NT2/D1 (cell line): Measurements from ENCODE around the gene LSM14B.
A peak's percentile ranks its signal among the peaks of the same experiment; 100 is the strongest.
"Not testable (repeated sequence)": the region's sequence is repeated elsewhere in the genome, so short reads cannot be mapped to it uniquely, and the experiment has no call there.

Experiments used
- DNase-seq: peaks from one replicate; pipeline ENCODE4 v3.0.0-alpha.2; 2011; ENCODE audit warnings: low read depth, low spot score
- H3K27me3 ChIP-seq: 2 replicates; pipeline ENCODE4 v1.6.0; 2011; ENCODE audit warnings: mild to moderate bottlenecking; ENCODE audit not compliant: insufficient read length, insufficient read depth
- H3K36me3 ChIP-seq: 2 replicates; pipeline ENCODE4 v1.6.1; 2011; ENCODE audit warnings: mild to moderate bottlenecking, low read length, mixed read lengths; ENCODE audit not compliant: insufficient read depth, insufficient read length
- H3K4me1 ChIP-seq: 2 replicates; pipeline ENCODE4 v1.5.1; 2011; ENCODE audit not compliant: insufficient read depth, insufficient read length
- H3K4me3 ChIP-seq: 2 replicates; pipeline ENCODE4 v1.5.1; 2011; ENCODE audit warnings: low read depth; ENCODE audit not compliant: insufficient read length
- H3K9ac ChIP-seq: 2 replicates; pipeline ENCODE4 v1.6.0; 2011; ENCODE audit warnings: low read depth; ENCODE audit not compliant: insufficient read length
- H3K9me3 ChIP-seq: 2 replicates; pipeline ENCODE4 v1.5.1; 2011; ENCODE audit warnings: mild to moderate bottlenecking, low read length; ENCODE audit not compliant: insufficient read depth
- SUZ12 ChIP-seq: IDR thresholded peaks from 2 replicates; pipeline ENCODE4 v1.6.1; 2011; ENCODE audit not compliant: insufficient read length, insufficient read depth; ENCODE audit errors: extremely low read depth
- YY1 ChIP-seq: IDR thresholded peaks from 2 replicates; pipeline ENCODE4 v1.6.1; 2011; ENCODE audit not compliant: insufficient read length, insufficient read depth
- ZNF274 ChIP-seq: IDR thresholded peaks from 2 replicates; pipeline ENCODE4 v1.6.1; 2011; ENCODE audit warnings: mild to moderate bottlenecking, low read depth, low read length

Gene LSM14B

DNA sequence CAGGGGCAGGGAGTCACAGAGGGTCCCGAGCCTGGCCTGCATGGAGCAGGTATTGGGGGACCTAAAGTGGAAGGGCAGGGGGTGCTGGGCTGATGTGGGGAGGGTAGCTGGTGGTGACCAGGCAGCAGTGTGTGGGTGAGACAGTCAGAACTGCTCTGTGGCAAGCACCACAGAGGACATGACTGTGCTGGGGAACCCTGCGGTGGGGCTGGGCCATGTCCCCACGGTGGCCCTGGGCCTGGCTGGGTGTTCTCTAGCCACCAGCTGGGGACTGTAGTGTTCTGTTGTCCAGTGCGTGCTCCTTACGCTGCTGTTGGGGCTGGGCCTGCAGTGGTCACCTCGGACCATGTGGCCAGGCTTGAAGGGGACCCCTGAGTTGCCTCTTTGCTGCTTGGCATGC, 24.9 kb downstream of the LSM14B start:
- H3K9me3 ChIP-seq, result peaks cover 2% of the 10 kb centered on the region; the same call in 1 of the 2 replicates
- H3K27me3 ChIP-seq, result peaks cover 11% of the 10 kb centered on the region
- H3K4me1 ChIP-seq, result peaks cover 17% of the 10 kb centered on the region
- no peak for DNase-seq
- peaks cover 48% of the 10 kb centered on the region for H3K36me3 ChIP-seq
- TF ChIP-seq SUZ12 (no peak), ZNF274 (no peak), YY1 (no peak)
- peak overlapping the region; percentile 17 for H3K9ac ChIP-seq
- no peak overlapping the region for H3K4me3 ChIP-seq

DNA sequence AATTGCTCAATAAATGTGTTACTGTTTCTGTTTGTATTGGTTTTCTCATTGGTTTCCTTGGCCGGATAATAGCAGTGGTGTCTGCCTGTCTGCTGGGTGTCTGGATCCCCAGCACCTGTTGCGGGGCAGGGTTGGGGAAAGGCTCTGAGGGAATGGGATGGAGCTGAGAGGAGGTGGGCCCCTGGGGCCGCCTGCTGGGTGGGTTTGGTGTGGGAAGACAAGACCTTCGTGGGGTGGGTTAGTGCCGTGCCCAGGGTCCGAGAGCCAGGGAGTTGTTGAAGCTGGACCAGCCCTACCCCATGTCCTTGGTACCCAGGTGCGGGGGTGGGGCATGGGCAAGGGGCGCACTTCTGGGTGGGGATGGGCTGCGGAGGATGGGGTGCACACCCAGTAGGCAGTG, 25.3 kb downstream of the LSM14B start:
- DNase-seq, result no peak
- Histone ChIP-seq H3K9me3 (peaks cover 7% of the 10 kb centered on the region; the same call in 1 of the 2 replicates), H3K36me3 (peaks cover 52% of the 10 kb centered on the region), H3K27me3 (peaks cover 11% of the 10 kb centered on the region), H3K4me3 (no peak overlapping the region), H3K9ac (no peak overlapping the region), H3K4me1 (peaks cover 17% of the 10 kb centered on the region)
- TF ChIP-seq YY1, result no peak
- TF ChIP-seq SUZ12, result no peak
- TF ChIP-seq ZNF274, result no peak

DNA sequence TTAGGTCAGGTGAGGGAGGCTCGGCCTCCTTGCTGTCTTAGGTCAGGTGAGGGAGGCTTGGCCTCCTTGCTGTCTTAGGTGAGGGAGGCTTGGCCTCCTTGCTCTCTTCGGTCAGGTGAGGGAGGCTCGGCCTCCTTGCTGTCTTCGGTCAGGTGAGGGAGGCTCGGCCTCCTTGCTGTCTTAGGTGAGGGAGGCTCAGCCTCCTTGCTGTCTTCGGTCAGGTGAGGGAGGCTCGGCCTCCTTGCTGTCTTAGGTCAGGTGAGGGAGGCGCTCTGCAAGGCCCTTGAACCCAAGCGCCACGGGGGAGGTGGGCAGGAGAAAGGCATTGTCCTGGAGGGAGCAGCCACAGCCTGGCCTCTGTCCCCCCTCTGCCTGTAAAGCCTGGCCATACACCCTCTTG, 26.1 kb downstream of the LSM14B start:
- Histone ChIP-seq H3K4me1 (peaks cover 17% of the 10 kb centered on the region), H3K27me3 (peaks cover 11% of the 10 kb centered on the region), H3K9ac (peak overlapping the region; percentile 16), H3K9me3 (peaks cover 15% of the 10 kb centered on the region; the same call in 1 of the 2 replicates), H3K36me3 (peaks cover 60% of the 10 kb centered on the region)
- not testable (repeated sequence) for H3K4me3 ChIP-seq, DNase-seq

DNA sequence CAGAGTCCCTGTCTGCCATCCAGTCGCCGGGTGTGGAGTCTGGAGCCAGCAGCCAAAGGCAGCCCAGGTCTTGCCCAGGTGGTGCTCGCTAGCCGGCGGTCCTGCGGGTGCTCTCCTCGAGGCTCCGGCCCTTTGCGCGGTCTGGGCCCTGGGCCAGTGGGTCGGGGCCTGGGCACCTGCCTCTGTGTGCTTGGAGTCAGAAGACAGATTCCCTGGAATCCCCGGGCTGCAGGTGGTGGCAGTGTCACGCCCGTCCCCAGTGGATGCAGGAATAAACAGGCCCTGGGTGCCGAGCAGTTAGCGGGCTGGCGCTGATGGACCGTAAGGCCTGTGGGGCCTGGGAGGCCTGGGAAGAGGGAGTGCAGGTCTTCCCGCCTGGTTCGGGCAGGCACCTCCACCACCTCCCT, 26.6 kb downstream of the LSM14B start:
- TF ChIP-seq SUZ12 (no peak), ZNF274 (no peak), YY1 (no peak)
- no peak for DNase-seq
- H3K4me1 ChIP-seq, result peaks cover 17% of the 10 kb centered on the region
- H3K9ac ChIP-seq, result peak overlapping the region; percentile 16
- H3K9me3 ChIP-seq, result peaks cover 19% of the 10 kb centered on the region; the same call in 1 of the 2 replicates
- H3K36me3 ChIP-seq, result peaks cover 65% of the 10 kb centered on the region
- no peak overlapping the region for H3K4me3 ChIP-seq
- H3K27me3 ChIP-seq, result peaks cover 11% of the 10 kb centered on the region

DNA sequence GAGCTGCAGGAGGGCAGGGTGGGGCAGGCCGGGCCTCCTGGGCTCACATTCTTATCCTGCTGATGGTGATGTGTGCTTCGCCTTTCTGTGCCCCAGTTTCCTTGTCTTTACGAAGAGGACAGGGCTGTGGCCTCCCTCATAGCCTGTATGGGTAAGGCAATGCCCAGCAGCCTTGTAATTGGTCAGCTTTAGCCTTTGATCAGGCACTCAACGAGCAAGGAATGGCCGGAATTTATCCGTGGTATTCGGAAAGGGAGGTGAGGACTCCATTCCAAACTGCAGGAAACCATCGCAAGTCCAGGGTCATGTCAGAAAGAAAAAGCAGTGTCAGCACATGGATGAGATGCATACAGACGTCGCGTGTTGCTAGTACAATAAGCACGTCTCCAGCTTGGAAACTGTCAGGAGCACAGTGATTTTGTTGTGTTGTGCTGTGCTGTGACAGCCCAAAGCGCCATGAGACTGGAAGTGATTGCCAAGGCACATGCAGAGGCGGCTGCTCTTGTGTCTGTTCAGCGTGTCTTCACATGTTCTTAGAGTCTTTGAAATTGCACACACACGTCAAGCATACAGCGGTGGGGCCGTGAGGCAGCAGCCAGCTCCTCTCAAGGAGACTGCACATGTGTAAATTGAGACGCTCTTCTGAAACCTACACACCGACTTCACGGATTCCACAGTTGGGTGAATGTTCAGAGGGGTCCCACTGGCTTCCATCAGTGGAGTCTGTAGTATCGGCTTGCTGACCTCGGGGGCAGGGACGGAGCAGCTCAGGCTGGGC, 27.4 kb downstream of the LSM14B start:
- DNase-seq, result peak; percentile 39
- Histone ChIP-seq H3K4me3 (no peak overlapping the region), H3K9ac (no peak overlapping the region), H3K4me1 (peaks cover 14% of the 10 kb centered on the region), H3K36me3 (peaks cover 69% of the 10 kb centered on the region), H3K9me3 (peaks cover 19% of the 10 kb centered on the region; the same call in 1 of the 2 replicates), H3K27me3 (peaks cover 6% of the 10 kb centered on the region)
- TF ChIP-seq ZNF274, result no peak
- no peak for TF ChIP-seq SUZ12
- TF ChIP-seq YY1, result no peak

DNA sequence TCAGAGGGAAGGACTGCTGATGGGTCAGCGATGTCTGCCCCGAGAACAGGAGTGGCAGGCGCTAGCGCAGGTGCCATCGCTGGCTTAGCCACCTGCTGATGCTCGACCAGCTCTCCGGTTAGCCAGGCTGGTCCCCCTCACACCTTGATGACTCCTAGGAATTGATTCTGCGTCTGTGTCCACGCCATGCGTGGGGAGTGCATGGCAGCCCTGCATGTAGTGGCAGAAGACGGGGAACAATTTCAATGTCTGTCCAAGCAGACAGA, 28.0 kb downstream of the LSM14B start:
- Histone ChIP-seq H3K4me1 (peaks cover 17% of the 10 kb centered on the region), H3K9ac (no peak overlapping the region), H3K4me3 (no peak overlapping the region), H3K9me3 (peaks cover 19% of the 10 kb centered on the region; the same call in 1 of the 2 replicates), H3K36me3 (peaks cover 64% of the 10 kb centered on the region), H3K27me3 (peaks cover under 1% of the 10 kb centered on the region)
- TF ChIP-seq ZNF274, result no peak
- no peak for TF ChIP-seq YY1
- TF ChIP-seq SUZ12, result no peak
- no peak for DNase-seq

DNA sequence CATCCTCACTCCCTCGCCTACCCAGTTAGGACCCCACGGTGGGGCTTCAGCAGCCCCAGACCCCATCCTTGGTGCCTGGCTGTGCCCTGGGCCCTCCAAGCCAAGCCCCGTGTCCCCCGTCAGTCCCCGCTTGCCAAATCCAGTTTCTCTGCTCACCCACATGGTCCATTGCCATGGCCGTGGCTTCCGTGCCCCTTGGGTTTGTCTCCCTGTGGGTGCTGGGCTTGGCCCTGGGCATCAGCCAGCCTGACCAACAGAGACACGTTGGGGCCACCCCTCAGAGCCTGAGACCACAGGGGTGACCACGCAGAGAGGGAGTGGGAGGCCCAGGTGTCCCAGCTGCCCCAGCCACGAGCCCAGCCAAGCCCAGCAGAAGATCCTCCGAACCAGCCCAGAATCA, 28.9 kb downstream of the LSM14B start:
- Histone ChIP-seq H3K27me3 (no peaks in the 10 kb centered on the region), H3K9ac (no peak overlapping the region), H3K36me3 (peaks cover 54% of the 10 kb centered on the region), H3K9me3 (peaks cover 19% of the 10 kb centered on the region; the same call in 1 of the 2 replicates), H3K4me3 (no peak overlapping the region), H3K4me1 (peaks cover 25% of the 10 kb centered on the region)
- TF ChIP-seq YY1, result no peak
- TF ChIP-seq SUZ12, result no peak
- no peak for TF ChIP-seq ZNF274
- no peak for DNase-seq
